ENCODE results near the gene NRCAM.

DNA sequence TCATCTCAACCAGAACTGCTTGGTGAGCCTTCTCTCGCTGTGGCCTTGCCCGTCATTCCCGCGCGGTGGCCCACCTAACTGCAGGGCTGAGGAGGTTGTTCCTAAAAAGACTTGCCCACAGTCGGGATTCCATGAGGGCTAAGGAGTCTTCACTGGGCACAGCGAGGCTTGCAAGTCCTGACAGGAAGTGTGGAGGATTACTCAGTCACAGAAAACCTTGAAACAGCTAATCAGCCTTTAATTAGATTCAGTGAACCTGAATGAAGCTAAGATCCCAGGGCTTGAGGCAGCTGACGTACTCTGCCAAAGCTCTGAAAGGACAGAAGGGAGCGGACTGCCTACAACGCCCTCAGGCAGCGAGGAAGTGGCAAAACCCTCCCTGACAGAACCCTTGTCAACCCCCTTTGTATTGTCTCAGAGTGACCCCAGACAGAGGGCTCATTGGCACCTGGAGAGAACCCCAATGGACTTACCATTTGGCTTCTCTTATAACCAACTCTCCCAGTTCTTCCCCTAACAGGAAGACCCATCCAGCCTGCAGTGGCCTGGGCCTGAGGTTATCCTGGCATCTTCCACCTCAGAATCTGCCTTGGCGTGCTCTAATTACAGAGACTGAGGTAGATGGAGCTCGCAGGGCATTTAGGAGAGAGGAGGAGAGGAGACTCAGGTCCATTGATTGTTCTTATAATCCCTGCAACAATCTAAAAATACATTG lies 323.5 kb downstream of the NRCAM start:
- TF ChIP-seq ETV6 (CRISPR knock-in tag; IDR thresholded peaks at IDR 0.05) = no peak
- no peak for TF ChIP-seq ZNF121 (CRISPR knock-in tag; IDR thresholded peaks at IDR 0.05)
- TF ChIP-seq, protein P1, sequence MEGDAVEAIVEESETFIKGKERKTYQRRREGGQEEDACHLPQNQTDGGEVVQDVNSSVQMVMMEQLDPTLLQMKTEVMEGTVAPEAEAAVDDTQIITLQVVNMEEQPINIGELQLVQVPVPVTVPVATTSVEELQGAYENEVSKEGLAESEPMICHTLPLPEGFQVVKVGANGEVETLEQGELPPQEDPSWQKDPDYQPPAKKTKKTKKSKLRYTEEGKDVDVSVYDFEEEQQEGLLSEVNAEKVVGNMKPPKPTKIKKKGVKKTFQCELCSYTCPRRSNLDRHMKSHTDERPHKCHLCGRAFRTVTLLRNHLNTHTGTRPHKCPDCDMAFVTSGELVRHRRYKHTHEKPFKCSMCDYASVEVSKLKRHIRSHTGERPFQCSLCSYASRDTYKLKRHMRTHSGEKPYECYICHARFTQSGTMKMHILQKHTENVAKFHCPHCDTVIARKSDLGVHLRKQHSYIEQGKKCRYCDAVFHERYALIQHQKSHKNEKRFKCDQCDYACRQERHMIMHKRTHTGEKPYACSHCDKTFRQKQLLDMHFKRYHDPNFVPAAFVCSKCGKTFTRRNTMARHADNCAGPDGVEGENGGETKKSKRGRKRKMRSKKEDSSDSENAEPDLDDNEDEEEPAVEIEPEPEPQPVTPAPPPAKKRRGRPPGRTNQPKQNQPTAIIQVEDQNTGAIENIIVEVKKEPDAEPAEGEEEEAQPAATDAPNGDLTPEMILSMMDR (IDR thresholded peaks at IDR 0.05) = no peak
- no peak for TF ChIP-seq TCF7 (CRISPR knock-in tag; IDR thresholded peaks at IDR 0.05; ENCODE audit: low read depth)
- TF ChIP-seq ZNF671 (CRISPR knock-in tag; IDR thresholded peaks at IDR 0.05) = no peak
